COLO829 (cell line): ENCODE results near the gene SMYD3.

Experiments
- DNase-seq: peaks from one replicate; pipeline ENCODE4 v3.0.0; 2012; ENCODE audit warnings: low spot score

SMYD3 gene

DNA sequence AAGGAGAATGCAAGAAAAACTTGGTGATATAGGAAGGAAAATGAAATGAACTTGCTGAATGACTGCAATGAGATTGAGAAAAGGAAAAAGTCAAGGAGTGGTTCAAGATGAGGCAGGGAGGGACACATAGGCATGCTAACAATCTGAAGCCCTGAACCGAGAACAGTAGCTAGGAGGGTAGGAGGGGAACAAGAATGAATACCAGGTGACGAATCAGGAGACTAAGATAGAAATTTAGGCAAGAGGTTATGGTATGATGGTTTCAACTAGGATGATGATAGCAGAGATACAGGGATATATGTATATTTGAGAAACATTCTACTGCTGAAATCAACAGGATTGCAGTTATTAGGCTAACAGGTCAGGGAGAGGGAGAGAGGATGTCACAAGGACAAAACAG, 44.1 kb downstream of the SMYD3 start:
- DNase-seq, result no peak

DNA sequence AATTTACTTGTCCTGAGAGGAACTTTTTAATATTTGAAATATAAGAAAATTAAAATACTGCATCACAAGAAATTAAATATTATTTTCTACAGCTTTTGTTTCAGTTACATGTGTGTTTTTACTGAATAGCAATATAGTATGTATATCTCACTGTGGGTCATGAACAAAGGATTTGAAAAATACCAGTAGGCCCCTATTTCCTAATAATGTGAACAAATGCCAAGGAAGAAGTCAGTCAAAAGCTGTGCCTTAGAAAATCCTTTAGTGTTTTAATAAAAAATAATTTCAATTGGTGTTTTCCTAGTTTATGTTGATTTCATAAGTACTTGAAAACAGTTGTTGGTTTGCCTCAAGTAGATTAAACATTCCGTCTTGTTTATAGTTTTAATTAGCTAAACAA, 46.7 kb downstream of the SMYD3 start:
- DNase-seq, result no peak

DNA sequence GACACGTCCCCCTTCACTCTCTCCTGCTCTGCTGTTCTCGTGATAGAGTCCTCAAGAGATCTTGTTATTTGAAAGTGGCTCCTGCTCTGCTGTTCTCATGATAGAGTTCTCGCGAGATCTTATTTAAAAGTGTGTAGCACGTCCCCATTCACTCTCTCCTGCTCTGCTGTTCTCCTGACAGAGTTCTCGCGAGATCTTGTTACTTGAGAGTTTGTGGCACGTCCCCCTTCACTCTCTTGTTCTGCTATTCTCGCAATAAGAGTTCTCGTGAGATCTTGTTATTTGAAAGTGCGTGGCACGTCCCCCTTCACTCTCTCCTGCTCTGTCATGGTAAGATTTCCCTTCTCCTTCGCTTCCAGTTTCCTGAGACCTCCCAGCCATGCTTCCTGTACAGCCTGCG, 47.9 kb downstream of the SMYD3 start:
- DNase-seq, result no peak

DNA sequence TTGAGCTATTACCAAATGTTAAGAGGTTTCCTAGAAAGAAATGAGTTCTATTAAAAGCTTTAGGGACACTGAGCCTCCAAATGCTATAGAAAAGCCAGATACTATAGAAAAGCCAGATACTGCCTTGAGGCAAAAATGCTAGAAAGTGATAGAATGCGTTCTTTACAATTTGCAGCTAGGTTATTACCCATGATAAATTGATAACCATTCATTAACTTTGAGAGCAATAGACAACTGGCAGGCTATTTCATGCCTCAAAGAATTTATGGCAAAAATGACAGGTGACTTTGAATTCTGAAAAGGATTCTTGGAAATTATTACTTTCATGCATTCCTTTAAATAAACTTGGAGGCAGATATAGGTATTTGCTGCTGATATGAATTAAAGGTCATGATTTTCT, 51.6 kb downstream of the SMYD3 start:
- DNase-seq, result no peak

DNA sequence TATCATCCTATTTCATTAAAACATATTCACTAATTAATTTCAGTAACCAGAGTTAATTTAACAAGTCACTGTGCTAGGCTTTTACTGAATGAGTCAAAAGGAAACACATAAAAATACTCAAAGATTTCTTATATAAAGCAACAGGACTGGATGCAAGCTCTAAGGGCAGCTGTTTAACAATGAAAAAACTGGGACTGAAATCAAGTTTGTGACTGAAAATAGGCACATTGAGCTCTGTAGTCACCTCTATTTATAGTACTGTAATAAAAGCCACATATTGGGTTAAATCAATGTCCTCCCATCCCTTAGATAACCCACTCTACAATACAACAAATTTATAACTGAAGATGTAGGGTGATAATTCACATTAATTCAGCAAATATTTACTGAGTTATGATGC, 52.4 kb downstream of the SMYD3 start:
- no peak for DNase-seq

DNA sequence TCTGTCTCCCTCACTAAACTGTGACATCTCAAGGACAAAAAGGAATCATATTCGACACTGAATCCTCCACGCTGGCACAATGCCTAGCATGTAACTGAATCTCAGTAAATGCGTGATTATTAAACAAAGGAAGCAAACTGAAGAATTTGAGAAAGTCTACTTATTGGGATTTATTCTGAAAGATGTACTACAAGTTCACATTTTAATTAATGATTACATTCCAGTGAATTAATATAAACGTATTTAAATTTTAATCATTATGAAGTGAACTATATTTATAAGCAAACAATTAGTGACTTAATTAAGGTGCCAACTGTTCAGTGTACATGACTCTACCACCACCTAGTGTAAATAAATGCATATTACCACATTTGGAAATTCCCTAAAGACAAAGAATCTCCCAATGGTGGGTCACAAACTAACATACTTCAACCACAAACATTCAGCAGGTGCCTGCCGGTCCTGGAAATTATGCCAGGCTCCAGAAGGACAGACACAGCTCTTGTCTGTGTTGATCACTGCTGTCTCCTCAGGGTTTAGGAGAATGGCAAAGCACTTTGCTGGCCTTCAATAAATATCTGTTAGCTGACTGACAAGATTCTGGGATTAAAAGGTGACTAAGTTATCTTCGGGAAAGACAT, 56.3 kb downstream of the SMYD3 start:
- DNase-seq, result peak; percentile 66

DNA sequence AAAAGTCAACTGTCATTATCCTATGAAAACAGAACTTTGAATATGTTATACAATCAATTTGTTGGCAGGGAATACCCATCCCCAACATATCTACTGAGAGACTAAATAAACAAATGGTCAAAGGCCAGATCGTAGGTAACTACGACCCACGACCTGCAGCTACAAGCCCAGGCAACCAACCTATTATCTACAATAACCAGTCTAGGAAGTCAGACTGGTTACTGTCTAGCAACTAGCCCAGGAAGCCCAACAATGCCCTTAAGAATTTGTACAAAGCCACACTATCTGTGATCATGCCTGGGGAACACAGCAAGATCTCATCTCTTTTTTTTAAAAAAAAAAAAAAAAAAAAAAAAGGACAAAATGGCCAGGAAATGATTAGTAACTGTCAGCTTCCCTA, 58.7 kb downstream of the SMYD3 start:
- DNase-seq, result no peak

DNA sequence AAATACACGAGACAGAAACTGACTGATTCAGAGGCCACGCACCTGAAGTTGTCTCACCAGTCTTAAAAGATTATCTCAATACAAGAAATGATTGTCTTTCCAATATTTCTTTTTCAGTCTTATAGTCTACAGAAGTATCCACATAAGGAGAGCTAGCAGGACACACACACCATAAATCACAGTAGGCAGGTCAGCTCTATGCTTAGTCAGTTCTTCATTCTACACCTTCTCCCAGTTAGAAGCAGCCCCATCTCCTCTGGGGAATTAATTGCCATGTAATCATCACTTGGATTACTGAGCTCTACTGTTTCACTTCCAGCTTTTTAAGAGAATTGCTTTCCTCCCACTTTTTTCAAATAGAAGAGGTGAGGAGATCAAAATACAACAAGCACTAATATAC, 59.6 kb downstream of the SMYD3 start:
- no peak for DNase-seq

DNA sequence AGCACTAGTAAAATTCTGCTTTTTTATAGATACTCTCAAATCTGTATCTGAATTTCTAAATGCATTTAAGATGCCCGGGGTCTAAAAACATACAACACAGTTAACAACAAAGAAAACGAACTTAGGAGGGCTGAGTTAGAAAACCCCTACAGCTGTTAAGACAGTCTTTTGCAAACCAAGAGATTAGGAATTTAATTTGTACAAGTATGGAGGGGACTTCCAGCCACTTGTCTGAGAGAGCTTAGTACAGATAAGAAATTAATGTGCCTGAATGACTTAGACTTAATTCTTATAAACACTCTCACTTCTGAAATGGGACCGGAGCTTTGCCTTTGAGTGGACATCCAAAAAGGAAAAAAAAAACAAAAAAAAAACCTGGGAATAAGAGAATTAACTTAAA, 61.6 kb downstream of the SMYD3 start:
- DNase-seq, result no peak

DNA sequence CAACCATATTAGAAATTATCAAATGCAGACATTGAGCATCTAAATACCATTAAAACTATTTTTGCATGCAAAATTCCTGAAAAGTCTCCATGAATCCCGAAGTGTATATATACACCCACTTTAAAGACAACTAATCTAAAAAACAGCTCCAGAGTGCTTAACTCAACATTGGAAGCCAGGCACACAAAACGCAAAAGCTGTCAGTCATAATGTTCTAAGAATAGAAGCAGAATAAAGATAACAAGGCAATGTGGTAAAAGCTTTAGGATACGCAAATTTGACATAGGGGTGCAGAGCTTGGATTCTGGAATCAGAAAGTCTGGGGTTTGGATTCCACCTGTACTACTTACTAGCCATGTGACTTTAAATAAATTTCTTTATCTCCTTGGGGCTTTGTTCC, 62.5 kb downstream of the SMYD3 start:
- no peak for DNase-seq

DNA sequence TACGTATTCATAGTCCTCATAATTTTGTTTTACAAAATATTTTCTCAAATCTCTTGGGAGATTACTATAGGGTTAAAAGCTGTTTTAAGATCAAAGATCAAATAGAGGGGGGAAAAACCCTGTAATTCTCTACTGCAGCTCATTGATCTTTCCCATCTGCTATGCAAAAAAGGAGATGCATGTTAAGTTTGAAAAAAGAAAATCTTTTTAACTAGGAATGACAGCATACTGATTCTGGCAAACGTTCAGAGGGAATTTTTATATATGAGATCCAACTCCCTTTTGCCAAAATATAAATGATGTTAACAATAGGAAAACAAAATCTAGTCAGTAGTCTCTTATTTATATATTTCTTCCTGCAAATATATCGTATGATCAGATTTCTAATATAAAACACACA, 69.1 kb downstream of the SMYD3 start:
- DNase-seq, result no peak

DNA sequence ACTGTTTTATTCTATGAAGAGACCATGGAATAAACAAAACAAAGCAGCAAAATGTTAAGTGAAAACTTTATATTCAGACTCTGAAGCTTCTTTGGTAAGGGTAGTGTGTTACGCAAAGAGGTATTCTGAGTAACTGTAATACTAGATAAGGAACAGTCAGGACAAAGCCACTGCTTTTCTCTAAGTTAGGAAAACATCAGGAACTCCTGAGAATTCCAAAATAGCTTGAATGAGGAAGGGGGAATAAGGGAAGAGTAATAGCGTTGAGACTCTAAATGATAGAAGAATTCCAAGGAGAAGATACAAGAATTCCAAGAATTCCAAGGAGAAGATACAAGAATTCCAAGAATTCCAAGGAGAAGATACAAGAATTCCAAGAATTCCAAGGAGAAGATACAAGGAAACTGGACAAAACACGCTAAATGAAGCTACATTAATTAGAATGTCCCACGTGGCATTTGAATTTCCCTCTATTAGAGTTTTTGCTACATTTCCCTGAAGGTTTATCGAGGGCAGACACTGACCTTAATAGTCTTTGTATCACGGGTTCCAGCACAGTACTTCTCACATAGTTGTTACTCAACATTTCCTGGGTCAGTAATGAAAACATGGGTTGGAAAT, 71.5 kb downstream of the SMYD3 start:
- no peak for DNase-seq

DNA sequence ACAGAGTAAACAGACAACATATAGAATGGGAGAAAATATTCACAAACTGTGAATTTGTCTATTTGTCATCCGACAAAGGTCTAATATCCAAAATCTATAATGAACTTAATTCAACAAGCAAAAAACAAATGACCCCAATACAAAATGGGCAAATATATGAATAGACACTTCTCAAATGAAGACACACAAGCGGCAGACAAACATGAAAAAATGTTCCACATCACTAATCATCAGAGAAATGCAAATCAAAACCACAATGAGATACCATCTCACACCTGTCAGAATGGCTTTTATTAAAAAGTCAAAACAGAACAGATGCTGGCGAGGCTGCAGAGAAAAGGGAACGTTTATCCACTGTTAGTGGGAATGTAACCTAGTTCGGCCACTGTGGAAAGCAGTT, 72.7 kb downstream of the SMYD3 start:
- no peak for DNase-seq

DNA sequence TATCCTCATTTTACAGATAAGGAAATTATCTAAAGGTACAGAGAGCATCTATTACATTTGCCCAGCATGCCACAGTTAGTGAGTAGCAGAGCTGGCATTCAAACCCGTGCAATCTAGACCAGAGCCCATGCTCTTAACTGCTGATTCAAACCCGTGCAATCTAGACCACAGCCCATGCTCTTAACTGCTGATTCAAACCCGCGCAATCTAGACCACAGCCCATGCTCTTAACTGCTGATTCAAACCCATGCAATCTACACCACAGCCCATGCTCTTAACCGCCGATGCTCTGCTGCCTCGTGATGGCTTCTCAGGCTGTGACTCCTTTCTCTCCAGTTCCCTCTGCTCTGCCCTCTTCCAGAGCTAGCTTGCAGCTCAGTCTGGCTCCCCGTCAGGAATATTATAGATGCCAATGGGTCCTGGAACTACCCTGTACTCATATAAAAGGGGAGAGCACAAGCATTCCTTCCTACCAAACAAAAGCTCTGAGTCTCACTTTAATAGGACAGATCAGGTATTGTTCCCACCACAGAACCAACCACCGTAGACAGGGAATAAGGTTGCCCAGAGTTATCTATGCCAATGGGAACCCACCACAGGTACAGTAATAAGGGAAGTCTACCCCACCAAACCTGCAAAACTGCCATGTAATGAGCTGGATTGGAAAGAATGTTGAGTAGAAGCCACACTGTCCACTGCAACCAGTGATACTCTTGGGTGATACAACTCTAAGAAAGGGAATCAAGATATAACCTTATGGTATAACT, 78.4 kb downstream of the SMYD3 start:
- DNase-seq, result no peak

DNA sequence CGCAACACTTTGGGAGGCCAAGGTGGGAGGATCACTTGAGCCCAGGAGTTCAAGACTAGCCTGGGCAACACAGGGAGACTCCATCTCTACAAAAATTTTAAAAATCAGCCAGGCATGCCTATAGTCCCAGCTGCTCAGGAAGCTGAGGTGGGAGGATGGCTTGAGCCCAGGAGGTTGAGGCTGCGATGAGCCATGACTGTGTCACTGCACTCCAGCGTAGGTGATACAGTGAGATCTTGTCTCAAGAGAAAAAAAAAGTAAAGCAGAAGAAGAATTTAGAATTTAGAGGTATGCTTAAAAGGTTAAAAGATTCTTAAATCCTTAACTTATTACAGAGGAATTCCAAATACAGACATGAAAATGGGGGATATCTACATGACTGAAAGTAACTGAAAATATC, 79.5 kb downstream of the SMYD3 start:
- DNase-seq, result no peak

DNA sequence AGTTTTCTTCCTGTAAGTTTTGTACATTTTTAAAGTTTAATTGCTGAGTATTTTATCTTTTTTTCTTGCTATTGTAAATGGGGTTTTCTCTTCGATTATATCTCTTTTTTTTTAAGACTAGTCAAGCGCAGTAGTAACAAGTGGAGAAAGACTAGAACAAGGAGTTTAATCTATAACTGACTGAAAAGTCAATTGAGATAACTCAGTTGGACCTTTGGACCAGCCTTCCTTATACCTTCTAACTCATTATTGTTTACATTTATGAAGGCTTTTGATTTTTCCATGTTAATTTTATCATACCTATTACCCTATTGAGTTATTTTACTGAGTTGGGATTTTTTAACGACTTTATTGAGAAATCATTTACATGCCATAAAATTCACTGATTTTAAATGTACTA, 81.2 kb downstream of the SMYD3 start:
- no peak for DNase-seq

DNA sequence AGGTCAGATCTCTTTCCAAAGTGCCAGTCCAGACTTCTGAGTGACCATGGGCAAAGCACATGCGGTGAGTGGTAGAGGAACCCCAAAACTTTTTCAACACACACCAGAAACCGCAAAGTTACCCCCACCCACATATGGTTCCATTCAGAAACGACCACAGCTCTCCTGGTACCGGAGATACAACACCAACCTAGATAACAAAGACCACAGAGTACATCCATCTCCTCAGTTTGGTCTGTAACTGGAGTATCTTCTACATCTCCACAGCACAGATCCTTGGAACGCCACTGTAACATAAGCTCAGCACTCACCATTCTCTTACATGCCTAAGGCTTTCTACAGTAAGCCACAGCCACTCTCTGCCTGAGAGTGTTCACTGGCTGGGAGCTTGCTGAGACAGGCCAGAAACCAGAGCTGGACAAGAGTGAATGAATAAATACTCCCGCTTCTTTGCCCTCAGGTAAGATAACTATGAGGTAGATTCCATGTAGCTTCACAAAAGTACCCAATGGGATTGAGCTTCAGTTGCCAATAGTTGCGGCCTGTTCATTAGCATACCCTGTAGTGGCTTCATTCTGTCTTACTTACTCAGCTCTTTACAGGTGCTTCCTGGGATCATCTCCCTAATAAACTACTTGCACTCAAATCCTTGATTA, 81.8 kb downstream of the SMYD3 start:
- no peak for DNase-seq

DNA sequence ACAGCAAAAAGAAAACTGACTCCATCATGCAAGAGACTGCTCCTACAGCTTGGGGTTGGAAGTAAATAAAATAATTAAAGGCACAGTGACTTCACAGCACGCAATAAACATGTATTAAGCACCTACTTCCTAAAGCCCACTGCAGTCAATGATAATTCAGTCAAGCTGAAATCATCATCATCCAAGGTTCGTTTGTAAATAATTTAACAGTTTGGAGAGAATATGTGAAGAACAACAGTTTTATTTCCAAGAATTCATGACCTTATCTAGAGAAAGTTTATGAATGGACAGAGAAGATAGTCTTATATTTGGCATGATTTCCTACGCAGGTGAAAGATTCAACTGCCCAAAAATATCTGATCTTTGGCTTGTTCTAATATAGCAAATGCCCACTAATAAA, 86.8 kb downstream of the SMYD3 start:
- no peak for DNase-seq

DNA sequence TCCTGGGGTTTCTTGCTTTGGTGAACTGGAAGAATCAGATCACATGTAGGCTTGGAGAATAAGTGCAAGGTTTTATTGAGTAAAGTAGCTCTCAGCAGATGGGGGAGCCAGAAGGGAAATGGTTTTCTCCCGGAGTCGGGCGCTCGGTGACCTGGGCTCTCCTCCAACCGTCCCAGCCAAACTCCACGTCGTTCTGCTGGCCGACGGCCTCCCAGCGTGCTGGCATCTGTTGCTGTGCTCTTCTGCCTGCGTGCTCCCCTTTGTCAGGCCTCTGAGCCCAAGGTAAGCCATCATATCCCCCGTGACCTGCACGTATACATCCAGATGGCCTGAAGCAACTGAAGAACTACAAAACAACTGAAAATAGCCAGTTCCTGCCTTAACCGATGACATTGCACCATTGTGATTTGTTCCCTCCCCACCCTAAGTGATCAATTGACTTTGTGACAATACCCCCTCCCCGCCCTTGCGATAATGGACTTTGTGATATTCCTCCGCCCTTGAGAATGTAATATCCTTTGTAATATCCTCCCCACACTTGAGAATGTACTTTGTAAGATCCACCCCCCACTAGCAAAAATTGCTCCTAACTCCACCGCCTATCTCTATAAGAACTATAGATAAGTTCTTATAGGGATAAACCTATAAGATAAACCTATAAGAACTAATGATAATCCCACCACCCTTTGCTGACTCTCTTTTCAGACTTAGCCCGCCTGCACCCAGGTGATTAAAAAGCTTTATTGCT, 88.3 kb downstream of the SMYD3 start:
- no peak for DNase-seq

DNA sequence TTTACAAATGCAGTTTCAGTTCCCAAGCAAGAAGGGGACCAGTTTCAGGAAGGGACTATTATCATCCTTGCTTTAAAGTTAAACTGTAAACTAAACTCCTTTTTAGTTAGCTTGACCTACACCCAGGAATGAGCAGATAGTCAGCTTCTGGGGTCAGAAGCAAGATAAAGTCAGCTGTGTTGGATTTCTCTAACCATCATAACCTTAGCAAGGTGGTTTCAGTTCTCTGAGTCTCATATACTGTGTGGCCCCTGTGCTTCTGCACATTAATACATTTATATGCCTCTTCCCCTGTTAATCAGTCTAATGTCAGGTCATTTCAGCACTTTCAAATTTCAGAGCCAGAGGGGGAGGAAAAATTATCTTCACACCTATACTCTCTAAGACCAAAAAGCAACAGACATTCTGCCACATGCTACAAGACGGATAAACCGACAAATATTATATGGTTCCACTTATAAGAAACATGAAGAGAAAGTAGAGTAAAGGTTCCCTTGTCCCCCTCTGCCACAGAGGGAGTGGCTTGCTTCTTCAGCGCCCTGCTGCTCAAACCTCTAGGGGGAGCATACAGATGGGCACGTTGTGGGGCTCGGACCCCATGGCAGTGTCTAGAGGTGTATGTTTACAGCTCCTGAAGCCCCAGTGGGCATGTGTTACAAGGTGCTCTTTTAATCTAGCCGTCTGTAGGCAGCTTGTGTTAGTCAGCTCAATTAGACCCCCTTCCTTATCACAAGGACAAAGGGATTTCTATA, 89.1 kb downstream of the SMYD3 start:
- DNase-seq, result no peak

DNA sequence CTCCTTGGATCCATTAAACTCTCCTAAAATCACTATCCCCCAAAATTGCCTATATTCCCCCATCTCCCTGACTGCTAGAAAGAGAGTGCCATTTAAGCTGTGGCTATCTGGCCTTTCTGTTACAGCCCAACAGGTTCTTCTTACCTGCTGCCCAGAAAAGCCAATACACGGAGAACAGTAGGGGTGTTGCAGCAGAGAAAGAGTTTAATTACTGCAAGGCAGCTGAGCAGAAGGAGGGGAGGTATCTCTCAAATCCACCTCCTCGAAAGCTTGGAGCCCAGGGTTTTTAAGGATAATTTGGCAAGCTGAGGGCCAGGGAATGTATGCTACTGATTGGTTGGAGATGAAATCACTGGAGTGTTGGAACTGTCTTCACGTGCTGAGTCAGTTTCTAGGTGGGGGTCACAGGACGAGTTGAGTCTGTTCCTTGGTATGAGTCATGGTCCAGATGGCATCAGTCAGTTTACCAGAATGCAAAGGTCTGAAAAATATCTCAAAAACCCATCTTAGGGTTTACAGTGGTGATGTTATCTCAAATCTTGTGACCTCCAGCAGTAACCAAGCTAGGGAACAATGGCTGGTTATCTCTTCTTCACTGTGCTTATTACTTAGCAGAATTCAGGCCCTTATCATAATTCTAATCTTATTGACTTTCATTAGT, 89.8 kb downstream of the SMYD3 start:
- peak; percentile 10 for DNase-seq
